NT2/D1 (cell line): ENCODE results near the gene FKBP15.

ENCODE experiments used
- SUZ12 ChIP-seq: IDR thresholded peaks from 2 replicates; pipeline ENCODE4 v1.6.1; 2011; ENCODE audit not compliant: insufficient read length, insufficient read depth; ENCODE audit errors: extremely low read depth
- YY1 ChIP-seq: IDR thresholded peaks from 2 replicates; pipeline ENCODE4 v1.6.1; 2011; ENCODE audit not compliant: insufficient read length, insufficient read depth

GRCh38 chr9:113199683-113200329 is 21.3 kb downstream of the FKBP15 start:
- TF ChIP-seq YY1 (no peak), SUZ12 (no peak)
